Measurements from ENCODE around the gene PGA3.
"Not testable (repeated sequence)": the region's sequence is repeated elsewhere in the genome, so short reads cannot be mapped to it uniquely, and the experiment has no call there.

The PGA3 gene

DNA sequence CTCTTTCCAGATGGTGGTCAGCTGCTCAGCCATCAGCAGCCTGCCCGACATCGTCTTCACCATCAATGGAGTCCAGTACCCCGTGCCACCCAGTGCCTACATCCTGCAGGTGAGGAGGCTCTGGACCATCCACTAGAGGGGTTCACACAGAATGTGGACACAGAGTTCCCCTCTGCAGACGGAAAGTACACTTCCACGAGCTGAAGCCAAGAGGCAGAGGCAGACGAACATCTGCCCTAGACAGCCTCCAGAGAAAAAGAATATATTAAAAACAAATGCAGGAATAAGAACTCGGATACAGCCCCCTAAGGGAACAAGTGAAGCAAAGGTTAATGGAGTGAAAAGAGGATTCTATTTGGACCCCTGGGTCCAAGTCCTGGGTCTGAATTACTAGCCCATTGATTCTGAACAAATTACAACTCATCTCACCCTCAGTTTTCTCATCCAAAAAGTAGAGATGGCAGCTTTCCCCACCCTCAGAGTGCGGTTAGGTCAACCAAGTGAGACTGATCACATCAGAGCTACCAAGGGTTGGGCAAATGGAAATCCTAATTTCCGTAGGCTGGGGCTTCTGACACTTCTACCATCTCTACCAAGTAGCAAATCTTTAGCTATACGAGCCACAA lies 8.1 kb downstream of the PGA3 start:
- not testable (repeated sequence) for DNase-seq

DNA sequence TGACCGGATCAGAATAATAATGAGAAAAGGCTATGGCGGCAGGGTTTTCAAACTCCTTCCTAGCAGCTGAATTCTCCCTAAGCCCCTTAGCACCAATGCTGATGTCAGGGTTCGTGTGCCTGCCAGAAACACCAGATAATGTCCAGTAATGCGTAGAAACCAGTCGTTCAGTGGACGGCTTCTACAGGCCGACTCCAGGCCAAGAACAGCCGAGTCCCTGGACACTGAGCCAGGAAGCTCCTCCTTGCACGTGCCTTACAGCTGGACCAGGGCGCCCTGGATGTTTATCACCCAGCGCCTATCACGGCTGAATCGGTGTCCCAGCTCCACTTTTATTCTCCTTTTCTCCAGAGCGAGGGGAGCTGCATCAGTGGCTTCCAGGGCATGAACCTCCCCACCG lies 8.9 kb downstream of the PGA3 start:
- not testable (repeated sequence) for DNase-seq

GRCh38 chr11:61213711-61214324 lies 10.5 kb downstream of the PGA3 start:
- DNase-seq = not testable (repeated sequence)

- not testable (repeated sequence) for DNase-seq
These were observed 15.0 kb downstream of the PGA3 start for GRCh38 chr11:61218306-61218705.

DNA sequence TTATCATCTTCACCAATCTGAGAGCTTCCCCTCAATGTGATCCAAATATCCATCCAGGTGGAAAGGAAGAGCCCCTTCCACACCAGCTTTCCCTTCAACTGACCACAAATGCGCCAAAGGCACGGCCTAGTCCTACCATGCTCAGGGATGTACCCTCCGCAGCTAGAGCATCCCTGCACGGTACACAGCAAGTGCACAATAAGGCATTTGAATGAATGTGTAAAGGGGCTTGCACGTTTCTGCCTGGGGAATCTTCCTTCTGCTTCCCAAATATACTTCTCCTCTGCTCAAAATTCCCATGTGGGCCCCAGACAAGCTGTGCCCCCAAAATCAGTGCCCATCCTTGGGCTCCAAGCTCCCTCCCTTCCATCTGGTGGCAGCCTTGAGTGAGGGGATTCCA lies 15.7 kb downstream of the PGA3 start:
- DNase-seq = not testable (repeated sequence)

- DNase-seq = not testable (repeated sequence)
These were observed 18.7 kb downstream of the PGA3 start, which contains the start of gene PGA4 for GRCh38 chr11:61222047-61222446. Gene PGA4, plus strand, starts transcription at chr11:61222347. Its CDS starts 54 bp downstream, at chr11:61222401.

DNA sequence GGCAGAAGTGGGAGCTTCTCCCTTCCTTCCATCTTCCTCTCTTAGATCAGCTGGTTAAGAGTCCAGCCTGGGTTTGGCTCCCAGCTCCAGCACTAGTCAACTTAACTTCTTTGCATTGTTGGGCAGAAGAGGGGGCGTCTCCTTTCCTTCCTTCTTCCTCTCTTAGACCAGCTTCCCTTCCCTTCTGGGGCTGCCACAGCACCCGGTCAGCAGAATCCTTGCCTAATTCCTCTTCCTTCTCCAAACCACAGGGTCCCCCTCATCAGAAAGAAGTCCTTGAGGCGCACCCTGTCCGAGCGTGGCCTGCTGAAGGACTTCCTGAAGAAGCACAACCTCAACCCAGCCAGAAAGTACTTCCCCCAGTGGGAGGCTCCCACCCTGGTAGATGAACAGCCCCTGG lies 19.4 kb downstream of the PGA3 start:
- DNase-seq = not testable (repeated sequence)

- not testable (repeated sequence) for DNase-seq
These were observed 23.3 kb downstream of the PGA3 start for GRCh38 chr11:61226457-61227137.

GRCh38 chr11:61229458-61229857 lies 26.1 kb downstream of the PGA3 start:
- DNase-seq = not testable (repeated sequence)

DNA sequence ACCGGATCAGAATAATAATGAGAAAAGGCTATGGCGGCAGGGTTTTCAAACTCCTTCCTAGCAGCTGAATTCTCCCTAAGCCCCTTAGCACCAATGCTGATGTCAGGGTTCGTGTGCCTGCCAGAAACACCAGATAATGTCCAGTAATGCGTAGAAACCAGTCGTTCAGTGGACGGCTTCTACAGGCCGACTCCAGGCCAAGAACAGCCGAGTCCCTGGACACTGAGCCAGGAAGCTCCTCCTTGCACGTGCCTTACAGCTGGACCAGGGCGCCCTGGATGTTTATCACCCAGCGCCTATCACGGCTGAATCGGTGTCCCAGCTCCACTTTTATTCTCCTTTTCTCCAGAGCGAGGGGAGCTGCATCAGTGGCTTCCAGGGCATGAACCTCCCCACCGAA lies 27.7 kb downstream of the PGA3 start:
- not testable (repeated sequence) for DNase-seq

GRCh38 chr11:61231585-61231984 lies 28.3 kb downstream of the PGA3 start:
- not testable (repeated sequence) for DNase-seq

- not testable (repeated sequence) for DNase-seq
These were observed 29.3 kb downstream of the PGA3 start for GRCh38 chr11:61232548-61233145.

- not testable (repeated sequence) for DNase-seq
These were observed 33.8 kb downstream of the PGA3 start for GRCh38 chr11:61237130-61237529.

DNA sequence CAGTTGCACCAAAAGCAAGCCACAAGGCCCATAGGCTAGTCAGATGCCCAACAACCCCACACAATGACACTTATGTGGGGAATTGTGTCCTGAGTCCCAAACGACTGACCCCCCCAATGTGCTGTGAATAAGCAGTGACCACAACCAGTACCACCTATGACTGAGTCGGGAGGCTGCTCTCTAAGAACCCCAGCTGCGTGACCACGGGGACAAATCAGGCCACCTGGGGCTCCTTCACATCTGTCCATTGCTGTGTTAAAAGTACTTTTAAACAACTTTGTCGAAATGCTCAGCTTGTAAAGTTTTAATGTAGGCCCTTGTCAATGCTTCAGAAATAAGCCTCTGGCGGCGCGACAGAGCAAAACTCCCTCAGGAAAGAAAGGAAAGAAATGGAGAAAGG lies 37.0 kb downstream of the PGA3 start:
- not testable (repeated sequence) for DNase-seq

DNA sequence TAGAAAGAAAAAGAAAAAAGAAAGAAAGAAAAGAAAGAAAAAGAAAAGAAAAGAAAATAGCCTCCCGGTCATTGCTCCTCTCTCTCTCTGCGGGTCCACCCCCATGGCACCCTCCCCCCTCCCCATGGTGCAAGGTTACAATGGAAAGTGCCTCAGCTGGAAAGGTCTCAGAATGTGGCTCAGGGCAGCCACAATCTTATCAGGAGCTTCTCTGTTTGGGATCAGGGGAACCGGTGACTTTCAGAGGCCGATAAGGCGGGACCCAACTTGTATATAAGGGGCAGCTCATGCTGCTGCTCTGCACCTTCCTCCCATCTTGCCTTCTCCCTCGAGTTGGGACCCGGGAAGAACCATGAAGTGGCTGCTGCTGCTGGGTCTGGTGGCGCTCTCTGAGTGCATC lies 37.6 kb downstream of the PGA3 start, which contains the start of gene PGA5:
PGA5 (plus strand) TSS at position 301 of the 400 bp plus-strand sequence; CDS start at position 353, 52 bp downstream.
- not testable (repeated sequence) for DNase-seq

DNA sequence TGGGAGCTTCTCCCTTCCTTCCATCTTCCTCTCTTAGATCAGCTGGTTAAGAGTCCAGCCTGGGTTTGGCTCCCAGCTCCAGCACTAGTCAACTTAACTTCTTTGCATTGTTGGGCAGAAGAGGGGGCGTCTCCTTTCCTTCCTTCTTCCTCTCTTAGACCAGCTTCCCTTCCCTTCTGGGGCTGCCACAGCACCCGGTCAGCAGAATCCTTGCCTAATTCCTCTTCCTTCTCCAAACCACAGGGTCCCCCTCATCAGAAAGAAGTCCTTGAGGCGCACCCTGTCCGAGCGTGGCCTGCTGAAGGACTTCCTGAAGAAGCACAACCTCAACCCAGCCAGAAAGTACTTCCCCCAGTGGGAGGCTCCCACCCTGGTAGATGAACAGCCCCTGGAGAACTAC lies 38.2 kb downstream of the PGA3 start:
- DNase-seq = not testable (repeated sequence)

DNA sequence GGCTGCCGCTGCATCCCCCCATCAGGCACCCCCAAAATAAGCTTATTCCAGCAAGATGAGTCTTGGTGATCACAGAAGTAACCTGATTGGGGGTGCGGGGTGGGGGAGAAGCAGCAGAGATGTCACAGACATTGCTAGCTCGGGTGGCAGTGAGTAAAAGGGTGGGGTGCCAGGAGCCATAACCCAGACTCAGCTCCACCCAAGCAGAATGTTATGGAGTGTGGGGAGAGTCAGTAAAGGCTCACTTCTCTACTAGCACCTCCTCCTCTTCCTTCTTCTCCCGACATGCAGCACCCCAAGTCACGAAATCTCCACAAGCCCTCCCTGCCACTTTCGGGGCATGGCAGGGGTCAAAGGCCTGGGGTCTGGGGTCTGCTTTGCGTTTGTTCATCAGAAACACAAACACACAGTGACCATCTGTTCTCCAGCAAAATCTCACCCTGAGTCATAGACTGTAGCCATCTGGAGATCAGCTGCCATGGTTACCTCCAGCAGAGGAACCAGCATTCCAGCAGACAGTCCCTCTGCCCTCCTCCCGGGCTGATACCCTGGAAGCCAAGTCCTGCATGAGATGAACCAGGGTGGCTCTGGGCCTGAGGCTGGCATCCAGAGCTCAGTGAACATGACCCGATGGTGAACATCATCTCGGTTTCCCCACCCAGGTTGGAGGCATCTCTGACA lies 42.1 kb downstream of the PGA3 start:
- not testable (repeated sequence) for DNase-seq

- not testable (repeated sequence) for DNase-seq
These were observed 44.8 kb downstream of the PGA3 start for GRCh38 chr11:61248071-61248470.

GRCh38 chr11:61249201-61249600 lies 45.9 kb downstream of the PGA3 start:
- DNase-seq = not testable (repeated sequence)

GRCh38 chr11:61250796-61251765 lies 47.8 kb downstream of the PGA3 start:
- DNase-seq = not testable (repeated sequence)

DNA sequence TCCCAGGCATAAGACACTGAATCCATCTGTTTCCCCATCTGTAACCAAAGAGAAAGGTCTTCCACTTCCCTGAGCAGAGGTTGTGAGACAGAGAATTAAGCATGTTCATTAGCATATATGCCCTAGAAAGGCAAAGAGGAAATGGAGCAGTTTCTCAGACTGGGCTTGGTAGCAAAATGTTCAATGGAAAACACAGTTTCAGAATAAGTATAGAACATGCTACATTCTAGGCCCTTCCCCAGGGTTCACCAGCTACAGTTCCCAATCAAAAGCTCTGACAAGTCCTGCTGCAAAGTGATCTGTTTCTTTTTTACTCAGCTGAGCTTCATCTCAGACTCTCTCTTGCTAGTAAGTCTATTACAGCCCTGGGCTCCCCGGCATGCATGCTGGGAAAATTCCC lies 49.0 kb downstream of the PGA3 start:
- DNase-seq = not testable (repeated sequence)

All from T-helper 9 cell (primary cell).